Measurements from ENCODE around the gene NRROS. TPM values are rescaled to one million over a fixed set of nuclear protein-coding genes. Genes with fewer than 3 reads are reported as not detected.

The NRROS gene
- polyA plus RNA-seq, 1 of the 3 experiments (the other 2 are of a cell fraction) = 0.25 TPM

DNA sequence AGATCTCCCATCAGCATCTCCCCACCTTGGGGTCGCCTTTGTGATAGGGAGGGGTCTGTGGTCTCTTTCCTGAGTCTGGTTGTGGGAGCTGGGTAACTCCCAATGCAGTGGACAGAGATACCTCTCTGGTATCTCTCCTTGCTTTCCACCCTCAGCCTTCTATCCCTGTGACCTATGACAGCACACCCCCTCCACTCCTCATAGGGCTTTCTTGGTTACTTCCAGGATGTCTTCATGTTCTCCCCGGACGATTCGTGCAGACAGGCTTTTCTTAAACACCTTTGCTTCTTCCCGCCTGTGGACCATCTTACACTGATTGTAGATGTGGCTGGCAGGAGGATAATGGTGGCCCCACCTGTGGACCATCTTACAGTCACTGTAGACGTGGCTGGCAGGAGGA is 14.2 kb upstream of the NRROS start (continued):
- TF ChIP-seq, protein P1, sequence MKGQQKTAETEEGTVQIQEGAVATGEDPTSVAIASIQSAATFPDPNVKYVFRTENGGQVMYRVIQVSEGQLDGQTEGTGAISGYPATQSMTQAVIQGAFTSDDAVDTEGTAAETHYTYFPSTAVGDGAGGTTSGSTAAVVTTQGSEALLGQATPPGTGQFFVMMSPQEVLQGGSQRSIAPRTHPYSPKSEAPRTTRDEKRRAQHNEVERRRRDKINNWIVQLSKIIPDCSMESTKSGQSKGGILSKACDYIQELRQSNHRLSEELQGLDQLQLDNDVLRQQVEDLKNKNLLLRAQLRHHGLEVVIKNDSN (IDR thresholded peaks at IDR 0.05; ENCODE audit: borderline replicate concordance, low read depth) = no peak
- TF ChIP-seq, protein P2, sequence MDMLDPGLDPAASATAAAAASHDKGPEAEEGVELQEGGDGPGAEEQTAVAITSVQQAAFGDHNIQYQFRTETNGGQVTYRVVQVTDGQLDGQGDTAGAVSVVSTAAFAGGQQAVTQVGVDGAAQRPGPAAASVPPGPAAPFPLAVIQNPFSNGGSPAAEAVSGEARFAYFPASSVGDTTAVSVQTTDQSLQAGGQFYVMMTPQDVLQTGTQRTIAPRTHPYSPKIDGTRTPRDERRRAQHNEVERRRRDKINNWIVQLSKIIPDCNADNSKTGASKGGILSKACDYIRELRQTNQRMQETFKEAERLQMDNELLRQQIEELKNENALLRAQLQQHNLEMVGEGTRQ (IDR thresholded peaks at IDR 0.05; ENCODE audit: borderline replicate concordance, low read depth, low read length) = no peak
- TF ChIP-seq MXI1 (IDR thresholded peaks at IDR 0.05; ENCODE audit: low read depth, low read length) = no peak
- no peak for TF ChIP-seq TEAD4 (IDR thresholded peaks at IDR 0.05; ENCODE audit: borderline replicate concordance, insufficient read depth)
- TF ChIP-seq RXRA (IDR thresholded peaks at IDR 0.05; ENCODE audit: borderline replicate concordance, low read depth) = no peak
- TF ChIP-seq FOXJ3 (CRISPR knock-in tag; IDR thresholded peaks at IDR 0.05) = no peak

DNA sequence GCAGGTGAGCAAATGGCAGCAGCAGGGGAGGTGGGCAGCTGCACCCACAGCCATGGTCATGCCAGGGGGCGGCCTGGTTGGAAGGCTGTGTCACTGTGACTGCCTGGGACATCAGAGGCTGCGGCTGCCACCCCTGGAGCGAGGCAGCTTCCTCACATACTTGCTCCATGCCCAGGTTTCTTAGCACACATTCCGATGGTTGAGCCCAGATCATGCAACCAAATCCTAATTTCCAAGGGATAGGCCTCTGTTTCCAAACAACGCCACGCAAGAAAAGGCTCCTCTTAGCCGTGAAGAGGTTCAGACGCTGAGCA is 11.6 kb upstream of the NRROS start:
- 93% methylated on average over 3 of the region's 8 CpGs for WGBS (ENCODE audit: low lambda C conversion rate)
- H2AFZ ChIP-seq (ENCODE audit: low read depth) = no peak overlapping the region
- H3K79me2 ChIP-seq (ENCODE audit: insufficient read depth) = no peaks in the 10 kb centered on the region
- CTCF ChIA-PET = no interaction called here
- POLR2A ChIA-PET = no interaction called here
- H3K27me3 ChIP-seq (ENCODE audit: insufficient read depth) = 0 out of 2 replicates have a peak, but pooled peaks cover 3% of the 10 kb centered on the region
- no peak overlapping the region for H3K9ac ChIP-seq
- TF ChIP-seq, protein P3, sequence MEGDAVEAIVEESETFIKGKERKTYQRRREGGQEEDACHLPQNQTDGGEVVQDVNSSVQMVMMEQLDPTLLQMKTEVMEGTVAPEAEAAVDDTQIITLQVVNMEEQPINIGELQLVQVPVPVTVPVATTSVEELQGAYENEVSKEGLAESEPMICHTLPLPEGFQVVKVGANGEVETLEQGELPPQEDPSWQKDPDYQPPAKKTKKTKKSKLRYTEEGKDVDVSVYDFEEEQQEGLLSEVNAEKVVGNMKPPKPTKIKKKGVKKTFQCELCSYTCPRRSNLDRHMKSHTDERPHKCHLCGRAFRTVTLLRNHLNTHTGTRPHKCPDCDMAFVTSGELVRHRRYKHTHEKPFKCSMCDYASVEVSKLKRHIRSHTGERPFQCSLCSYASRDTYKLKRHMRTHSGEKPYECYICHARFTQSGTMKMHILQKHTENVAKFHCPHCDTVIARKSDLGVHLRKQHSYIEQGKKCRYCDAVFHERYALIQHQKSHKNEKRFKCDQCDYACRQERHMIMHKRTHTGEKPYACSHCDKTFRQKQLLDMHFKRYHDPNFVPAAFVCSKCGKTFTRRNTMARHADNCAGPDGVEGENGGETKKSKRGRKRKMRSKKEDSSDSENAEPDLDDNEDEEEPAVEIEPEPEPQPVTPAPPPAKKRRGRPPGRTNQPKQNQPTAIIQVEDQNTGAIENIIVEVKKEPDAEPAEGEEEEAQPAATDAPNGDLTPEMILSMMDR (IDR thresholded peaks at IDR 0.05) = no peak
- H3K4me3 ChIP-seq (ENCODE audit: low read depth in 2 of 2, low read length in 1 of 2) = no peak overlapping the region
- H4K20me1 ChIP-seq (ENCODE audit: insufficient read depth) = no peaks in the 10 kb centered on the region
- no peak overlapping the region for H3K4me2 ChIP-seq
- peaks cover 8% of the 10 kb centered on the region for H3F3A ChIP-seq (replicated peaks; ENCODE audit: insufficient read depth)
- no peaks in the 10 kb centered on the region for H3K9me2 ChIP-seq
- DNase-seq = no peak
- H3K36me3 ChIP-seq (replicated peaks in 1 of 2; ENCODE audit: control insufficient read depth in 1 of 2, insufficient read depth in 2 of 2, low read length in 1 of 2) = no peaks in the 10 kb centered on the region
- peaks cover 0 to 7% of the 10 kb centered on the region in 2 experiments; a peak in 1 of 4 replicates for H3K4me1 ChIP-seq (ENCODE audit: control insufficient read depth in 1 of 2, insufficient read depth in 2 of 2, low read depth in 1 of 2, low read length in 1 of 2)
- no peak overlapping the region for H3K27ac ChIP-seq (ENCODE audit: low read depth in 2 of 2, low read length in 1 of 2)
- H3K9me3 ChIP-seq = no peaks in the 10 kb centered on the region

DNA sequence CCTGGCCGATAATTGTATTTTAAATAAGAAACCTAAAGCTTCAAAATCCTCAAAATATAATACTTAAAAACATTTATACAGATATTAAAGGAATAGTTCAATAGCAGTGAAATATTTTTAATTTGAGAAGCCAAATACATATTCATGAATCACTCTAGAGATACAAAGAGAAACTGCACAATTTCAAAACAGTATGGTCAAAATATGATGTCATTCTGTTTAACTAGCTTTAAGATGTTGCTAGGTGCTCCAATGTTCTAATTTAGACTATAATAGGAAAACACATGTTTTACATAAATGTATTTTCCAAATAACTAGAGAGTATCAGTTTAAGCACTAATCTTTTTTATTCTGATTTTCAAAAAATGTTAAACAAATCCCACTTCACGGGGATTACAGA is 10.3 kb upstream of the NRROS start:
- Histone ChIP-seq H3K27ac (ENCODE audit: low read depth in 2 of 2, low read length in 1 of 2) (no peak overlapping the region), H3K4me3 (ENCODE audit: low read depth in 2 of 2, low read length in 1 of 2) (no peak overlapping the region), H3K79me2 (ENCODE audit: insufficient read depth) (no peaks in the 10 kb centered on the region), H3K36me3 (replicated peaks in 1 of 2; ENCODE audit: control insufficient read depth in 1 of 2, insufficient read depth in 2 of 2, low read length in 1 of 2) (no peaks in the 10 kb centered on the region), H2AFZ (ENCODE audit: low read depth) (no peak overlapping the region), H3K9me3 (no peaks in the 10 kb centered on the region), H4K20me1 (ENCODE audit: insufficient read depth) (no peaks in the 10 kb centered on the region), H3K9me2 (no peaks in the 10 kb centered on the region), H3F3A (replicated peaks; ENCODE audit: insufficient read depth) (peaks cover 8% of the 10 kb centered on the region), H3K4me2 (no peak overlapping the region), H3K27me3 (ENCODE audit: insufficient read depth) (no peaks in the 10 kb centered on the region), H3K9ac (no peak overlapping the region), H3K4me1 (ENCODE audit: control insufficient read depth in 1 of 2, insufficient read depth in 2 of 2, low read depth in 1 of 2, low read length in 1 of 2) (peaks cover 0 to 7% of the 10 kb centered on the region in 2 experiments; a peak in 1 of 4 replicates)
- CTCF ChIA-PET = interaction anchor here (2.2 kb wide), 1 partner anchor 20 kb away, joined by 7 read pairs; no protein-coding TSS in a partner anchor
- 96% methylated on average over 2 of the region's 2 CpGs for WGBS (ENCODE audit: low lambda C conversion rate)
- DNase-seq = no peak
- TF ChIP-seq, protein P4, sequence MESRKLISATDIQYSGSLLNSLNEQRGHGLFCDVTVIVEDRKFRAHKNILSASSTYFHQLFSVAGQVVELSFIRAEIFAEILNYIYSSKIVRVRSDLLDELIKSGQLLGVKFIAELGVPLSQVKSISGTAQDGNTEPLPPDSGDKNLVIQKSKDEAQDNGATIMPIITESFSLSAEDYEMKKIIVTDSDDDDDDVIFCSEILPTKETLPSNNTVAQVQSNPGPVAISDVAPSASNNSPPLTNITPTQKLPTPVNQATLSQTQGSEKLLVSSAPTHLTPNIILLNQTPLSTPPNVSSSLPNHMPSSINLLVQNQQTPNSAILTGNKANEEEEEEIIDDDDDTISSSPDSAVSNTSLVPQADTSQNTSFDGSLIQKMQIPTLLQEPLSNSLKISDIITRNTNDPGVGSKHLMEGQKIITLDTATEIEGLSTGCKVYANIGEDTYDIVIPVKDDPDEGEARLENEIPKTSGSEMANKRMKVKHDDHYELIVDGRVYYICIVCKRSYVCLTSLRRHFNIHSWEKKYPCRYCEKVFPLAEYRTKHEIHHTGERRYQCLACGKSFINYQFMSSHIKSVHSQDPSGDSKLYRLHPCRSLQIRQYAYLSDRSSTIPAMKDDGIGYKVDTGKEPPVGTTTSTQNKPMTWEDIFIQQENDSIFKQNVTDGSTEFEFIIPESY (IDR thresholded peaks at IDR 0.05; ENCODE audit: borderline replicate concordance, low read depth) = no peak
- TF ChIP-seq, protein P5, sequence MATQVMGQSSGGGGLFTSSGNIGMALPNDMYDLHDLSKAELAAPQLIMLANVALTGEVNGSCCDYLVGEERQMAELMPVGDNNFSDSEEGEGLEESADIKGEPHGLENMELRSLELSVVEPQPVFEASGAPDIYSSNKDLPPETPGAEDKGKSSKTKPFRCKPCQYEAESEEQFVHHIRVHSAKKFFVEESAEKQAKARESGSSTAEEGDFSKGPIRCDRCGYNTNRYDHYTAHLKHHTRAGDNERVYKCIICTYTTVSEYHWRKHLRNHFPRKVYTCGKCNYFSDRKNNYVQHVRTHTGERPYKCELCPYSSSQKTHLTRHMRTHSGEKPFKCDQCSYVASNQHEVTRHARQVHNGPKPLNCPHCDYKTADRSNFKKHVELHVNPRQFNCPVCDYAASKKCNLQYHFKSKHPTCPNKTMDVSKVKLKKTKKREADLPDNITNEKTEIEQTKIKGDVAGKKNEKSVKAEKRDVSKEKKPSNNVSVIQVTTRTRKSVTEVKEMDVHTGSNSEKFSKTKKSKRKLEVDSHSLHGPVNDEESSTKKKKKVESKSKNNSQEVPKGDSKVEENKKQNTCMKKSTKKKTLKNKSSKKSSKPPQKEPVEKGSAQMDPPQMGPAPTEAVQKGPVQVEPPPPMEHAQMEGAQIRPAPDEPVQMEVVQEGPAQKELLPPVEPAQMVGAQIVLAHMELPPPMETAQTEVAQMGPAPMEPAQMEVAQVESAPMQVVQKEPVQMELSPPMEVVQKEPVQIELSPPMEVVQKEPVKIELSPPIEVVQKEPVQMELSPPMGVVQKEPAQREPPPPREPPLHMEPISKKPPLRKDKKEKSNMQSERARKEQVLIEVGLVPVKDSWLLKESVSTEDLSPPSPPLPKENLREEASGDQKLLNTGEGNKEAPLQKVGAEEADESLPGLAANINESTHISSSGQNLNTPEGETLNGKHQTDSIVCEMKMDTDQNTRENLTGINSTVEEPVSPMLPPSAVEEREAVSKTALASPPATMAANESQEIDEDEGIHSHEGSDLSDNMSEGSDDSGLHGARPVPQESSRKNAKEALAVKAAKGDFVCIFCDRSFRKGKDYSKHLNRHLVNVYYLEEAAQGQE (IDR thresholded peaks at IDR 0.05; ENCODE audit: low read depth, low read length) = no peak
- TF ChIP-seq TAF1 (IDR thresholded peaks at IDR 0.05; ENCODE audit: borderline replicate concordance, low read depth, low read length) = no peak
- TF ChIP-seq, protein P2 (IDR thresholded peaks at IDR 0.05; ENCODE audit: borderline replicate concordance, low read depth, low read length) = no peak
- TF ChIP-seq GABPA (IDR thresholded peaks at IDR 0.05; ENCODE audit: low read depth) = no peak
- no peak for TF ChIP-seq ELF1 (IDR thresholded peaks at IDR 0.05)
- POLR2A ChIA-PET = no interaction called here
